PC-9 (cell line): ENCODE measurements around the gene ACAP2.

Source experiments
- EZH2 ChIP-seq: fragments of 200-600 bp; sonication (generic); IDR thresholded peaks from 2 replicates; pipeline ENCODE4 v1.8.0; 2017; ENCODE audit warnings: antibody characterized with exemption, low read depth
- TF ChIP-seq, protein P1 (sequence below): fragments of 200-600 bp; sonication (generic); conservative IDR thresholded peaks from 2 replicates; pipeline ENCODE4 v1.6.1; 2017; ENCODE audit warnings: mixed run types, antibody characterized with exemption, mild to moderate bottlenecking, moderate library complexity

DNA sequence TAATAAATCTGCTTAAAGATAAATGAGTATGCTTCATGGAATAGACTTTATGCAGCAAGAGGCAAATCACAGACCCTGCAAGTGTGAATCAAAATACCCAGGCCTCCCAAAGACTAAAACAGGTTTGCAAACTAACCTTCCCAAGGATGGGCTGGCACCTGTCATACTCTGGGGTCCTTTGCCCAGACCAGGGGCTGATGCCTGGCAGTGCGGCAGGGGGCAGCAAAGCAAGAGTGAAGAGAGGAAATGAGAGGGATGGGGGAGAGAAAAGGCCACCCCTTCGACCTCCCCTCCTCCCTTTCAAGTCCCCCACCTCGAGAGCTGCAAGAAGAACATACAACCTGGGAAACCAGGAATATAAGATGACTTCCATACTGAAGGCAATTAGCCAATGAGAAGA lies 203.7 kb downstream of the ACAP2 start:
- TF ChIP-seq, protein P1, sequence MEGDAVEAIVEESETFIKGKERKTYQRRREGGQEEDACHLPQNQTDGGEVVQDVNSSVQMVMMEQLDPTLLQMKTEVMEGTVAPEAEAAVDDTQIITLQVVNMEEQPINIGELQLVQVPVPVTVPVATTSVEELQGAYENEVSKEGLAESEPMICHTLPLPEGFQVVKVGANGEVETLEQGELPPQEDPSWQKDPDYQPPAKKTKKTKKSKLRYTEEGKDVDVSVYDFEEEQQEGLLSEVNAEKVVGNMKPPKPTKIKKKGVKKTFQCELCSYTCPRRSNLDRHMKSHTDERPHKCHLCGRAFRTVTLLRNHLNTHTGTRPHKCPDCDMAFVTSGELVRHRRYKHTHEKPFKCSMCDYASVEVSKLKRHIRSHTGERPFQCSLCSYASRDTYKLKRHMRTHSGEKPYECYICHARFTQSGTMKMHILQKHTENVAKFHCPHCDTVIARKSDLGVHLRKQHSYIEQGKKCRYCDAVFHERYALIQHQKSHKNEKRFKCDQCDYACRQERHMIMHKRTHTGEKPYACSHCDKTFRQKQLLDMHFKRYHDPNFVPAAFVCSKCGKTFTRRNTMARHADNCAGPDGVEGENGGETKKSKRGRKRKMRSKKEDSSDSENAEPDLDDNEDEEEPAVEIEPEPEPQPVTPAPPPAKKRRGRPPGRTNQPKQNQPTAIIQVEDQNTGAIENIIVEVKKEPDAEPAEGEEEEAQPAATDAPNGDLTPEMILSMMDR: no peak
- TF ChIP-seq EZH2: no peak
